MCF 10A (cell line): ENCODE data around the gene TTC23. TPM values are rescaled to one million over a fixed set of nuclear protein-coding genes. Genes with fewer than 3 reads are reported as not detected.

Experiments used
- BruUV-seq: library from RNA; stranded (reverse); fragments of 400-500 nt; replicated peaks from 2 replicates; lab custom pipeline; 2021; lab: Mats Ljungman, UMichigan
- CTCF ChIA-PET: fragments of 300-600 bp; sonication (Branson Sonifier 250); formaldehyde crosslinking; extraction: SDS; loops from one replicate; lab custom pipeline; 2021; ENCODE audit warnings: antibody characterized with exemption, inconsistent platforms; lab: Yijun Ruan, JAX
- POLR2A ChIA-PET: fragments of 300-600, 350-650 bp; sonication (Branson Sonifier 250); formaldehyde crosslinking; extraction: SDS; loops from one replicate; lab custom pipeline; 2020; ENCODE audit warnings: antibody characterized with exemption, inconsistent platforms; lab: Yijun Ruan, JAX
- DNase-seq: peaks from one replicate; pipeline ENCODE4 v3.0.0-alpha.2; 2018; ENCODE audit not compliant: unreplicated experiment
- H3K27ac Mint-ChIP-seq: one replicate; pipeline ENCODE4 v1.8.0; 2022; ENCODE audit warnings: mild to moderate bottlenecking, low read depth, mixed read lengths; ENCODE audit not compliant: unreplicated experiment
- H3K27me3 Mint-ChIP-seq: one replicate; pipeline ENCODE4 v1.8.0; 2022; ENCODE audit warnings: mixed read lengths; ENCODE audit not compliant: insufficient read depth, unreplicated experiment
- H3K36me3 Mint-ChIP-seq: one replicate; pipeline ENCODE4 v1.8.0; 2022; ENCODE audit warnings: mild to moderate bottlenecking, moderate library complexity, mixed read lengths; ENCODE audit not compliant: insufficient read depth, unreplicated experiment
- H3K4me1 Mint-ChIP-seq: one replicate; pipeline ENCODE4 v1.8.0; 2022; ENCODE audit warnings: mixed read lengths; ENCODE audit not compliant: insufficient read depth, unreplicated experiment
- H3K4me3 Mint-ChIP-seq: one replicate; pipeline ENCODE4 v1.8.0; 2022; ENCODE audit warnings: mild to moderate bottlenecking, moderate library complexity, mixed read lengths; ENCODE audit not compliant: unreplicated experiment
- H3K9me3 Mint-ChIP-seq: one replicate; pipeline ENCODE4 v1.8.0; 2022; ENCODE audit warnings: mixed read lengths; ENCODE audit not compliant: unreplicated experiment
- intact Hi-C: fragments of 100-400 bp; cut with micrococcal nuclease; formaldehyde crosslinking; loops from 2 replicates; pipeline ENCODE4 v1.14.1; 2022
- total RNA-seq: library from RNA; stranded (reverse); gene quantifications from 2 replicates; pipeline ENCODE4 v1.2.3, GENCODE V29; 2022
- TF ChIP-seq, protein P1 (sequence below): fragments of 200-600 bp; IDR thresholded peaks from one replicate; pipeline ENCODE4 v1.8.0; 2022; ENCODE audit warnings: antibody characterized with exemption, mild to moderate bottlenecking; ENCODE audit not compliant: unreplicated experiment

TTC23 gene
- total RNA-seq, 1 experiment from 2014 or later, result 15.1 TPM

DNA sequence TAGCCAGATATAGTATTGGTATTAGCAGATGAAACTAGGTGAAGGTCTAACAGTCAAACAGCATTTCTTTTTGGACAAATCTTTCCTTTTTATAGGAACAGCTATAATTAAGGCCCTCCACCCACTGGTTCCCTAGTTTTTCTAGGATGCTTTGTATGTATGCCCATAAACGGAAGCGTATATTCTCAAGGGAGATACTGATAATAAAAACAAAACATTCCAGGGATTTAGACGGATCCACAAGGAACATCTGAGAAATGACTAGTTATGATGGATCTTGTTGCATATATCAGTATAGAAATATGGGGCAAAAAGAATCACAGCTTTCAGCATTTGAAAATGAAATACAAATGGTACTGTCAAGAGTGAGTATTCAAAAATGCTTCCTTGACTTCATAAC, 24.4 kb upstream of the TTC23 start:
- CTCF ChIA-PET, result interaction anchor here (0.6 to 5.4 kb wide), 16 partner anchors 8 to 1103 kb away, joined by 3 to 49 read pairs (median 13); no protein-coding TSS in a partner anchor
- H3K4me3 Mint-ChIP-seq, result no peak overlapping the region
- no peaks in the 10 kb centered on the region for H3K4me1 Mint-ChIP-seq
- H3K36me3 Mint-ChIP-seq, result peaks cover 6% of the 10 kb centered on the region
- H3K27me3 Mint-ChIP-seq, result no peaks in the 10 kb centered on the region
- no peak for DNase-seq
- POLR2A ChIA-PET, result interaction anchor here (1.3 to 2.9 kb wide), 4 partner anchors 10 to 434 kb away, joined by 3 to 18 read pairs (median 11); partner anchors contain the start of gene LRRC28
- TF ChIP-seq, protein P1, sequence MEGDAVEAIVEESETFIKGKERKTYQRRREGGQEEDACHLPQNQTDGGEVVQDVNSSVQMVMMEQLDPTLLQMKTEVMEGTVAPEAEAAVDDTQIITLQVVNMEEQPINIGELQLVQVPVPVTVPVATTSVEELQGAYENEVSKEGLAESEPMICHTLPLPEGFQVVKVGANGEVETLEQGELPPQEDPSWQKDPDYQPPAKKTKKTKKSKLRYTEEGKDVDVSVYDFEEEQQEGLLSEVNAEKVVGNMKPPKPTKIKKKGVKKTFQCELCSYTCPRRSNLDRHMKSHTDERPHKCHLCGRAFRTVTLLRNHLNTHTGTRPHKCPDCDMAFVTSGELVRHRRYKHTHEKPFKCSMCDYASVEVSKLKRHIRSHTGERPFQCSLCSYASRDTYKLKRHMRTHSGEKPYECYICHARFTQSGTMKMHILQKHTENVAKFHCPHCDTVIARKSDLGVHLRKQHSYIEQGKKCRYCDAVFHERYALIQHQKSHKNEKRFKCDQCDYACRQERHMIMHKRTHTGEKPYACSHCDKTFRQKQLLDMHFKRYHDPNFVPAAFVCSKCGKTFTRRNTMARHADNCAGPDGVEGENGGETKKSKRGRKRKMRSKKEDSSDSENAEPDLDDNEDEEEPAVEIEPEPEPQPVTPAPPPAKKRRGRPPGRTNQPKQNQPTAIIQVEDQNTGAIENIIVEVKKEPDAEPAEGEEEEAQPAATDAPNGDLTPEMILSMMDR, result no peak
- intact Hi-C loops, result loop anchor here (1.0 to 5.0 kb wide), 5 partner anchors 430 to 1298 kb away; no protein-coding TSS in a partner anchor
- no peak overlapping the region for H3K27ac Mint-ChIP-seq
- BruUV-seq, result no TSS peak
- H3K9me3 Mint-ChIP-seq, result no peaks in the 10 kb centered on the region

DNA sequence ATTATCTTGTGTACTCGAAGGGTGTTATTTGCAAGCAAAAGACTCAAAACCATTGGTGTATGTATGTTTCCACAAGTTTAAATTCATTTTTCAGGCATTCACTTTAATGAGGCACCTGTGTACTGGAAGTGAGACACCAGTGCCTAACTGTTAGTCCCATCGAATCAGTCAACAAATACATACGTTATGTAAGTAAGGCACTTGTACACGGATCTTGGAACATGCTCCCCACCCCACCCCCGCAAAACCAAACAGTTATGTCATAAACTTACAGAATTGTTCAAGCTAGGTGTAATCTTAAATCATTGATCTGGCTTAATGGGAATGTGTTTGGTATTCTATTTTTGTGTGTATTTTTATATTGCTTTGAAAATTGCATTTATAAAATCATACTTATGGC, 19.1 kb upstream of the TTC23 start:
- POLR2A ChIA-PET, result interaction anchor here (0.6 to 2.3 kb wide), 3 partner anchors 17 to 1162 kb away, joined by 3 to 13 read pairs (median 3); partner anchors contain the start of gene LRRC28
- no peak for DNase-seq
- no peak overlapping the region for H3K27ac Mint-ChIP-seq
- TF ChIP-seq, protein P1, result no peak
- peaks cover 6% of the 10 kb centered on the region for H3K36me3 Mint-ChIP-seq
- intact Hi-C loops, result no loop called here
- H3K9me3 Mint-ChIP-seq, result no peaks in the 10 kb centered on the region
- CTCF ChIA-PET, result interaction anchor here (0.5 to 1.8 kb wide), 8 partner anchors 13 to 704 kb away, joined by 3 read pairs; partner anchors contain the start of gene LRRC28
- peaks cover 16% of the 10 kb centered on the region for H3K4me1 Mint-ChIP-seq
- no peak overlapping the region for H3K4me3 Mint-ChIP-seq
- H3K27me3 Mint-ChIP-seq, result no peaks in the 10 kb centered on the region
- no TSS peak for BruUV-seq

DNA sequence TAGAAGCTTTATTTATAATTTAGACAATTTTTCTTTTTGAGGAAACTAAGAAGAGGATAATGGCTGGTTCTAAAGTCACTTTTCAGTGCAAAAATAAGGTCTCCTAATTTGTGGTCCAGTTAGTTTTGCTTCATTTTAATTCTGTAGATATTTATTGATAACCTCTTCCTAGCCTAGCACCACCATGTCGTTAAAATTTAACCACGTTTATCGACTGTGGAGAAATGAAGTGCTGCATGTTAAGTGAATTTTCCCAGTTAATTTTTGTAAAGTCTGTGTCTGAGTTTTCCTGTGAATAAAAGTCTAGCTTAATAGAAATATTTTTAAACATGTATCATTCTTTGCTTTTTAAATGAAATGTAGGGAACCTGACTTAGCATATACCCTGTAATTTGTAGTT, 18.6 kb upstream of the TTC23 start:
- ChIA-PET CTCF (interaction anchor here (0.5 to 1.8 kb wide), 5 partner anchors 8 to 703 kb away, joined by 3 read pairs; partner anchors contain the start of gene LRRC28), POLR2A (interaction anchor here (0.9 to 1.6 kb wide), 3 partner anchors 17 to 465 kb away, joined by 3 to 4 read pairs (median 3); partner anchors contain the start of gene LRRC28)
- Mint-ChIP-seq H3K9me3 (no peaks in the 10 kb centered on the region), H3K36me3 (peaks cover 6% of the 10 kb centered on the region), H3K27ac (no peak overlapping the region), H3K4me3 (no peak overlapping the region), H3K27me3 (no peaks in the 10 kb centered on the region), H3K4me1 (peaks cover 16% of the 10 kb centered on the region)
- intact Hi-C loops, result no loop called here
- BruUV-seq, result no TSS peak
- DNase-seq, result no peak
- TF ChIP-seq, protein P1, result no peak

DNA sequence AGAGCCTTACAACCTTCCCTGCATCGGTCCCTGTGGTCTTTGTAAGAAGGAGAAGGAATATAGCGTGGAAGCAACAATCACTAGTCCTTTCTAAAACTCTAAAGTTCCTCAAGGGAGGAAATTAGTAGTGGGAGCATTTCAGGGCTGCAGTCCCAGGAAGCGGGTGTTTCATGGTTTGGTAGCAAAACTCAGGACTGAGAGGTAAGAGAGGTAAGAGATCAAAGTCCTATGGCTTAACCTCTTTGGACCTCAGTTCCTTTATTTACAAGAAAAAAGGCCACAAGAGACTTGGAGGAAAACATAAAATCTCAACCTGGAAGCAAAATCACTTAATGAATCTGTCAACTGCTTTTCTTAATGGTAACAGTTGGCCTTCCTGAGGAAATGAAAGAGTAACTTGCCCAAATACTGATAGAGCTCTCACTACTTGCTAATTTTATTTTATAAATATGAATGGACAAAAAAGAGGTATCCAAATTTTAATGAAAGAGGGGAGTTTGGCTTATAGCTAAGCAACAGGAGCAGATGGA, 16.2 kb upstream of the TTC23 start:
- DNase-seq, result no peak
- Mint-ChIP-seq H3K4me3 (no peak overlapping the region), H3K36me3 (peaks cover 6% of the 10 kb centered on the region), H3K27ac (no peak overlapping the region), H3K4me1 (peaks cover 16% of the 10 kb centered on the region), H3K27me3 (no peaks in the 10 kb centered on the region), H3K9me3 (no peaks in the 10 kb centered on the region)
- no TSS peak for BruUV-seq
- intact Hi-C loops, result no loop called here
- ChIA-PET CTCF (no interaction called here), POLR2A (interaction anchor here (3.7 to 3.8 kb wide), 2 partner anchors 11 to 14 kb away, joined by 17 to 62 read pairs; partner anchors contain the start of genes LRRC28 and TTC23)
- TF ChIP-seq, protein P1, result no peak
